IMR-90 (cell line): Measurements from ENCODE around the gene NEXMIF. TPM values are rescaled to one million over a fixed set of nuclear protein-coding genes. Genes with fewer than 3 reads are reported as not detected.

ENCODE experiments used
- ATAC-seq: fragments of 200-7000 bp; cut with Tn5 transposase; 2 replicates; pipeline ENCODE4 v1.9.1; 2020; ENCODE audit warnings: low read depth, mild to moderate bottlenecking, moderate library complexity
- Bru-seq: library from RNA; stranded (reverse); fragments of 400-500 nt; gene quantifications from one replicate; lab custom pipeline; 2021; lab: Mats Ljungman, UMichigan
- BruChase-seq, 2 experiments: library from RNA; stranded (reverse); fragments of 400-500 nt; gene quantifications; one replicate each; lab custom pipeline; 2021; lab: Mats Ljungman, UMichigan
- BruUV-seq: library from RNA; stranded (reverse); fragments of 400-500 nt; replicated peaks from 2 replicates; lab custom pipeline; 2021; lab: Mats Ljungman, UMichigan
- CTCF ChIA-PET: fragments of 300-600 bp; formaldehyde crosslinking; extraction: SDS; loops from one replicate; lab custom pipeline; 2021; ENCODE audit warnings: antibody characterized with exemption; lab: Yijun Ruan, JAX
- POLR2A ChIA-PET: fragments of 300-600 bp; sonication (Branson Sonifier 250); formaldehyde crosslinking; loops from one replicate; lab custom pipeline; 2022; ENCODE audit warnings: antibody characterized with exemption; ENCODE audit not compliant: unreplicated experiment; lab: Charles Lee
- DNase-seq: peaks from one replicate; pipeline ENCODE4 v3.0.0; 2013
- H2AFZ ChIP-seq: replicated peaks from 2 replicates; pipeline ENCODE3; 2013; ENCODE audit warnings: low read length, mild to moderate bottlenecking; ENCODE audit not compliant: poor library complexity
- H2AK5ac ChIP-seq: 2 replicates; pipeline ENCODE4 v1.6.1; 2013; ENCODE audit warnings: low read depth, low read length, inconsistent platforms
- H2AK9ac ChIP-seq: replicated peaks from 2 replicates; pipeline ENCODE3; 2013; ENCODE audit warnings: mild to moderate bottlenecking, low read depth, low read length, moderate library complexity; ENCODE audit not compliant: poor library complexity
- H2BK120ac ChIP-seq: 2 replicates; pipeline ENCODE4 v1.6.1; 2013; ENCODE audit warnings: low read depth, low read length, inconsistent platforms
- H2BK15ac ChIP-seq: 3 replicates; pipeline ENCODE4 v1.6.1; 2013; ENCODE audit warnings: low read depth, low read length, inconsistent platforms
- H2BK20ac ChIP-seq: 2 replicates; pipeline ENCODE4 v1.6.1; 2013; ENCODE audit warnings: low read depth, mild to moderate bottlenecking, inconsistent platforms, low read length, moderate library complexity
- H2BK5ac ChIP-seq: 2 replicates; pipeline ENCODE4 v1.6.1; 2013; ENCODE audit warnings: mild to moderate bottlenecking, low read depth, low read length, inconsistent platforms; ENCODE audit not compliant: poor library complexity, severe bottlenecking
- H3K14ac ChIP-seq: replicated peaks from 2 replicates; pipeline ENCODE4 v1.6.1; 2013; ENCODE audit warnings: low read depth, low read length, inconsistent platforms
- H3K18ac ChIP-seq: 2 replicates; pipeline ENCODE4 v1.6.1; 2013; ENCODE audit warnings: low read depth, low read length, control low read depth
- H3K23ac ChIP-seq: 2 replicates; pipeline ENCODE4 v1.6.1; 2013; ENCODE audit warnings: low read depth, low read length, inconsistent platforms
- H3K27ac ChIP-seq: 2 replicates; pipeline ENCODE4 v1.5.1; 2013; ENCODE audit warnings: mild to moderate bottlenecking, control low read depth, low read length; ENCODE audit not compliant: insufficient read depth
- H3K27me3 ChIP-seq: 2 replicates; pipeline ENCODE4 v1.6.1; 2013; ENCODE audit warnings: low read length; ENCODE audit not compliant: control insufficient read depth, insufficient read depth
- H3K36me3 ChIP-seq: 2 replicates; pipeline ENCODE4 v1.6.1; 2013; ENCODE audit warnings: low read length, mixed read lengths; ENCODE audit not compliant: control insufficient read depth, insufficient read depth
- H3K4ac ChIP-seq: 2 replicates; pipeline ENCODE4 v1.6.1; 2013; ENCODE audit warnings: low read depth, low read length, inconsistent platforms
- H3K4me1 ChIP-seq: 2 replicates; pipeline ENCODE4 v1.6.1; 2013; ENCODE audit warnings: low read length, mixed read lengths; ENCODE audit not compliant: control insufficient read depth, insufficient read depth
- H3K4me2 ChIP-seq: 2 replicates; pipeline ENCODE4 v1.6.1; 2013; ENCODE audit warnings: low read depth, mild to moderate bottlenecking, control low read depth, low read length, moderate library complexity
- H3K4me3 ChIP-seq: 2 replicates; pipeline ENCODE4 v1.5.1; 2013; ENCODE audit warnings: low read depth, mild to moderate bottlenecking, control low read depth, low read length, moderate library complexity; ENCODE audit not compliant: insufficient read depth
- H3K56ac ChIP-seq: 2 replicates; pipeline ENCODE4 v1.6.1; 2013; ENCODE audit warnings: low read length, inconsistent platforms; ENCODE audit not compliant: insufficient read depth; ENCODE audit errors: extremely low read depth
- H3K79me1 ChIP-seq, 2 experiments: 2 replicates each; pipeline ENCODE4 v1.6.1; 2013; ENCODE audit warnings: low read length in 2 of 2, inconsistent platforms in 1 of 2, low read depth in 1 of 2
- H3K9ac ChIP-seq: 2 replicates; pipeline ENCODE4 v1.6.1; 2013; ENCODE audit warnings: low read depth, low read length, control low read depth
- H3K9me1 ChIP-seq: 2 replicates; pipeline ENCODE4 v1.6.1; 2013; ENCODE audit warnings: low read length, inconsistent platforms; ENCODE audit not compliant: insufficient read depth
- H3K9me3 ChIP-seq: 2 replicates; pipeline ENCODE4 v1.6.1; 2013; ENCODE audit warnings: low read length; ENCODE audit not compliant: control insufficient read depth, insufficient read depth
- H4K20me1 ChIP-seq: 2 replicates; pipeline ENCODE4 v1.6.1; 2013; ENCODE audit warnings: low read length, inconsistent platforms; ENCODE audit not compliant: insufficient read depth
- H4K5ac ChIP-seq: 2 replicates; pipeline ENCODE4 v1.6.1; 2013; ENCODE audit warnings: mild to moderate bottlenecking, low read depth, low read length, control low read depth
- H4K8ac ChIP-seq, 2 experiments: 2 replicates each; pipeline ENCODE4 v1.6.1; 2013; ENCODE audit warnings: low read depth in 2 of 2, low read length in 2 of 2, control low read depth in 1 of 2, inconsistent platforms in 1 of 2
- H4K91ac ChIP-seq: 2 replicates; pipeline ENCODE4 v1.6.1; 2013; ENCODE audit warnings: low read depth, low read length, inconsistent platforms; ENCODE audit not compliant: insufficient read depth
- BHLHE40 ChIP-seq: fragments of 150-350 bp; IDR thresholded peaks from 2 replicates; pipeline ENCODE4 v1.6.1; 2016; ENCODE audit warnings: mild to moderate bottlenecking, low read depth, low read length
- CEBPB ChIP-seq: IDR thresholded peaks from 2 replicates; pipeline ENCODE4 v1.6.1; 2012; ENCODE audit warnings: low read depth, low read length, improper control_type of control experiment
- CHD1 ChIP-seq: IDR thresholded peaks from 2 replicates; pipeline ENCODE4 v1.6.1; 2012; ENCODE audit warnings: low read depth, low read length, improper control_type of control experiment
- CTCF ChIP-seq: conservative IDR thresholded peaks from 2 replicates; pipeline ENCODE4 v1.5.1; 2012; ENCODE audit warnings: mild to moderate bottlenecking, low read depth, low read length, improper control_type of control experiment
- ELK1 ChIP-seq: fragments of 150-350 bp; IDR thresholded peaks from 2 replicates; pipeline ENCODE4 v1.6.1; 2016; ENCODE audit warnings: low read depth, mild to moderate bottlenecking, low read length, moderate library complexity, borderline replicate concordance
- FOS ChIP-seq: fragments of 150-350 bp; IDR thresholded peaks from 2 replicates; pipeline ENCODE4 v1.6.1; 2016; ENCODE audit warnings: low read depth, low read length
- MAFK ChIP-seq: IDR thresholded peaks from 2 replicates; pipeline ENCODE4 v1.6.1; 2012; ENCODE audit warnings: low read depth, low read length, improper control_type of control experiment
- MAZ ChIP-seq: IDR thresholded peaks from 2 replicates; pipeline ENCODE4 v1.6.1; 2012; ENCODE audit warnings: low read depth, mild to moderate bottlenecking, low read length, improper control_type of control experiment, moderate library complexity, borderline replicate concordance
- NFE2L2 ChIP-seq: fragments of 150-350 bp; IDR thresholded peaks from 2 replicates; pipeline ENCODE4 v1.6.1; 2016; ENCODE audit warnings: low read depth, mild to moderate bottlenecking, low read length
- RAD21 ChIP-seq: IDR thresholded peaks from 2 replicates; pipeline ENCODE4 v1.6.1; 2012; ENCODE audit warnings: low read length, improper control_type of control experiment
- RFX5 ChIP-seq: IDR thresholded peaks from 2 replicates; pipeline ENCODE4 v1.8.0; 2012; ENCODE audit warnings: low read depth, mild to moderate bottlenecking, low read length, moderate library complexity
- USF2 ChIP-seq: fragments of 150-350 bp; IDR thresholded peaks from 2 replicates; pipeline ENCODE4 v1.6.1; 2017; ENCODE audit warnings: mild to moderate bottlenecking, antibody characterized with exemption, low read length, low read depth
- WGBS, 2 experiments: methylation state at CpG; one replicate each; pipeline versions ENCODE4 v1.1.5 to v1.1.7; 2013; ENCODE audit warnings: missing lambda C conversion rate in 2 of 2; ENCODE audit not compliant: insufficient read length in 1 of 2; ENCODE audit errors: extremely low coverage in 2 of 2; 5-methylcytosine and 5-hydroxymethylcytosine counted together
- dilution Hi-C: fragments of 300-500 bp; cut with HindIII; formaldehyde crosslinking; loops from one replicate; pipeline ENCODE4 v1.14.3; 2018; ENCODE audit warnings: low sequenced_read_pairs; ENCODE audit not compliant: unreplicated experiment
- in situ Hi-C: fragments of 300-500 bp; cut with MboI; formaldehyde crosslinking; loops from 3 replicates; pipeline ENCODE4 v1.14.3; 2019; ENCODE audit warnings: low sequenced_read_pairs, inconsistent platforms, mixed read lengths
- intact Hi-C: fragments of 100-400 bp; cut with micrococcal nuclease; formaldehyde crosslinking; loops from 2 replicates; pipeline ENCODE4 v1.10.0; 2022
- long read RNA-seq: library from polyadenylated mRNA; unstranded; transcript quantifications from one replicate; pipeline ENCODE4 v2.0.0, GENCODE V29; 2021; ENCODE audit not compliant: unreplicated experiment
- polyA plus RNA-seq, 3 experiments: library from polyadenylated mRNA; depleted of rRNA; stranded (reverse); fragments of >200 nt; gene quantifications; 2 replicates each; pipeline ENCODE4 v1.2.3, GENCODE V29; 2012; ENCODE audit warnings: low replicate concordance in 1 of 3
- total RNA-seq: library from RNA; depleted of rRNA; stranded (reverse); fragments of >200 nt; gene quantifications from 2 replicates; pipeline ENCODE4 v1.2.3, GENCODE V29; 2012; rRNA removed

The NEXMIF gene
- total RNA-seq (under 0.01 TPM in 1 of 2 replicates, not detected in the other), polyA plus RNA-seq (2012; rRNA removed) (not detected in 2 replicates), Bru-seq, nascent RNA (percentile 6 among the genes with signal in this experiment), BruChase-seq, experiment 1, labeled RNA remaining after a 6-hour chase (percentile 6 among the genes with signal in this experiment), BruChase-seq, experiment 2, labeled RNA remaining after a 2-hour chase (percentile 9 among the genes with signal in this experiment)
- not detected in 2 replicates for polyA plus RNA-seq (2012; cell fraction: cytosol; rRNA removed)
- not detected in 2 replicates for polyA plus RNA-seq (2012; cell fraction: nucleus; rRNA removed; ENCODE audit: low replicate concordance)
- long read RNA-seq: 0 reads

- H3K27ac ChIP-seq: no peak within 1 kb of the TSS
- no peak within 1 kb of the TSS for H4K8ac ChIP-seq
- no peak within 1 kb of the TSS for H4K5ac ChIP-seq
- H3K4ac ChIP-seq: no peak within 1 kb of the TSS
- WGBS, 2 experiments: 27% methylated on average over 6 of the region's 48 CpGs; no CpG with 5 or more reads in 1 of the 2 experiments
- H3K4me1 ChIP-seq: no peaks in the 10 kb centered on the region
- no peak within 1 kb of the TSS for H3K56ac ChIP-seq
- no peak within 1 kb of the TSS for H4K91ac ChIP-seq
- in situ Hi-C loops: no loop called here
- ChIA-PET POLR2A (no interaction called here), CTCF (no interaction called here)
- H3K4me3 ChIP-seq: peak within 1 kb of the TSS; percentile 9; the same call in 1 of the 2 replicates
- no peak for DNase-seq
- H3K79me1 ChIP-seq: no peaks in the 10 kb centered on the region
- peak within 1 kb of the TSS; percentile 71 for H2AFZ ChIP-seq
- no peak within 1 kb of the TSS for H2BK5ac ChIP-seq
- no peak within 1 kb of the TSS for H3K14ac ChIP-seq
- BruUV-seq: no TSS peak
- H2BK20ac ChIP-seq: no peak within 1 kb of the TSS
- H3K18ac ChIP-seq: no peak within 1 kb of the TSS
- dilution Hi-C loops: no loop called here
- no peaks in the 10 kb centered on the region for H3K9me1 ChIP-seq
- H2AK5ac ChIP-seq: no peak within 1 kb of the TSS
- intact Hi-C loops: loop anchor here (5.0 kb wide), 1 partner anchor 352 kb away; no protein-coding TSS in a partner anchor
- no peak within 1 kb of the TSS for H2BK120ac ChIP-seq
- H3K36me3 ChIP-seq: no peaks in the 10 kb centered on the region
- peaks cover 12% of the 10 kb centered on the region for H3K27me3 ChIP-seq
- no peak within 1 kb of the TSS for H2AK9ac ChIP-seq
- H3K4me2 ChIP-seq: peak within 1 kb of the TSS; percentile 58
- H4K20me1 ChIP-seq: no peaks in the 10 kb centered on the region
- peak; percentile 82 for ATAC-seq
- H2BK15ac ChIP-seq: no peak within 1 kb of the TSS
- no peak within 1 kb of the TSS for H3K9ac ChIP-seq
- H3K9me3 ChIP-seq: peaks cover 3% of the 10 kb centered on the region; the same call in 1 of the 2 replicates
- no peak within 1 kb of the TSS for H3K23ac ChIP-seq
- TF ChIP-seq CEBPB (no peak), CTCF (no peak), BHLHE40 (no peak), FOS (no peak), USF2 (no peak), CHD1 (no peak), NFE2L2 (no peak), MAFK (no peak), RFX5 (no peak), RAD21 (no peak), ELK1 (no peak), MAZ (no peak)
Observed at GRCh38 chrX:74925225-74926088, at the start of gene NEXMIF. Gene NEXMIF (minus strand): TSS chrX:74925452.
